MM.1S (cell line): ENCODE measurements around the gene EMP1.

ENCODE experiments used
- DNase-seq: peaks from one replicate; pipeline ENCODE4 v3.0.0-alpha.2; 2015
- H2AFZ ChIP-seq: fragments of 300-600 bp; sonication (generic); 2 replicates; pipeline ENCODE4 v1.6.0; 2016; ENCODE audit warnings: antibody characterized with exemption, low read length
- H3F3A ChIP-seq: fragments of 300-600 bp; sonication (generic); 2 replicates; pipeline ENCODE4 v1.6.1; 2016; ENCODE audit warnings: mild to moderate bottlenecking, antibody characterized with exemption, low read length, moderate library complexity, mixed read lengths; ENCODE audit not compliant: insufficient read depth
- H3K27ac ChIP-seq: fragments of 300-600 bp; sonication (generic); 2 replicates; pipeline ENCODE4 v1.5.1; 2016; ENCODE audit warnings: mild to moderate bottlenecking, low read length
- H3K27me3 ChIP-seq: fragments of 300-600 bp; sonication (generic); replicated peaks from 2 replicates; pipeline ENCODE4 v1.6.0; 2016; ENCODE audit warnings: low read length; ENCODE audit not compliant: insufficient read depth
- H3K36me3 ChIP-seq: fragments of 300-600 bp; sonication (generic); replicated peaks from 2 replicates; pipeline ENCODE4 v1.6.1; 2016; ENCODE audit warnings: mild to moderate bottlenecking, low read length, mixed read lengths; ENCODE audit not compliant: insufficient read depth
- H3K4me1 ChIP-seq: fragments of 300-600 bp; sonication (generic); 2 replicates; pipeline ENCODE4 v1.6.1; 2016; ENCODE audit warnings: low read length, mixed read lengths
- H3K4me2 ChIP-seq: fragments of 300-600 bp; sonication (generic); 2 replicates; pipeline ENCODE4 v1.6.0; 2016; ENCODE audit warnings: low read depth, low read length
- H3K4me3 ChIP-seq: fragments of 300-600 bp; sonication (generic); 2 replicates; pipeline ENCODE4 v1.5.1; 2016; ENCODE audit warnings: low read length, mixed read lengths
- H3K79me2 ChIP-seq: fragments of 300-600 bp; sonication (generic); 2 replicates; pipeline ENCODE4 v1.6.1; 2016; ENCODE audit warnings: mixed run types, low read length, mixed read lengths
- H3K9ac ChIP-seq: fragments of 300-600 bp; sonication (generic); 2 replicates; pipeline ENCODE4 v1.6.1; 2016; ENCODE audit warnings: low read length, mixed read lengths
- H3K9me2 ChIP-seq: fragments of 300-600 bp; sonication (generic); replicated peaks from 2 replicates; pipeline ENCODE4 v1.6.1; 2016; ENCODE audit warnings: mild to moderate bottlenecking, low read length, mixed read lengths; ENCODE audit not compliant: insufficient read depth
- H3K9me3 ChIP-seq: fragments of 300-600 bp; sonication (generic); replicated peaks from 2 replicates; pipeline ENCODE4 v1.6.1; 2016; ENCODE audit warnings: mild to moderate bottlenecking, low read length, mixed read lengths; ENCODE audit not compliant: insufficient read depth
- H4K20me1 ChIP-seq: fragments of 300-600 bp; sonication (generic); 2 replicates; pipeline ENCODE4 v1.6.1; 2016; ENCODE audit warnings: mild to moderate bottlenecking, low read length, moderate library complexity, mixed read lengths; ENCODE audit not compliant: insufficient read depth
- EZH2 ChIP-seq: fragments of 300-600 bp; sonication (generic); optimal IDR thresholded peaks from 2 replicates; pipeline ENCODE3; 2017; ENCODE audit warnings: low read depth, mild to moderate bottlenecking, antibody characterized with exemption, low read length, mixed read lengths
- EZH2phosphoT487 ChIP-seq: fragments of 300-600 bp; sonication (generic); IDR thresholded peaks from 2 replicates; pipeline ENCODE4 v1.6.1; 2018; ENCODE audit warnings: antibody characterized with exemption, low read length
- TF ChIP-seq, protein P1 (sequence below): fragments of 300-600 bp; sonication (generic); IDR thresholded peaks from 2 replicates; pipeline ENCODE4 v1.5.1; 2016; ENCODE audit warnings: antibody characterized with exemption, low read length, mixed read lengths

EMP1 gene

DNA sequence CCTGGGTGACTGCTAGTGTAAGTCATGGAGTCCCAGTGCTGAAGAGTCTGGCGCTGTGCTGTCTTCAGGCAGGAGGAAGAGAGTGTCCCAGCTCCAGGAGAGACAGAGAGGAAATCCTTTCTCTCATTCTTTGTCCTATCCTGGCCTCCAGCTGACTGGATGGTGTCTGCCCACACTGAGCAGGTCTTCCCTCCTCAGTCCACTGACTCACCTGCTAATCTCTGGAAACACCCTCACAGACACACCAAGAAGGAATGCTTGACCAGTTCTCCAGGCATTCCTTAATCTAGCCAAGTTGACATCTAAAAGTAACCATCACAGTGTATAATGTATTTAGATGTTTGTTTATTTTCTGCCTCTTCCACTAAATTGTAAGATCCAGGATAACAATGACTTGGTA, 53.9 kb downstream of the EMP1 start:
- H3K79me2 ChIP-seq: no peaks in the 10 kb centered on the region
- peaks cover 5% of the 10 kb centered on the region; the same call in 1 of the 2 replicates for H3K4me1 ChIP-seq
- no peaks in the 10 kb centered on the region for H3K36me3 ChIP-seq
- no peak overlapping the region for H3K9ac ChIP-seq
- H3K4me3 ChIP-seq: no peak overlapping the region
- no peak for DNase-seq
- H2AFZ ChIP-seq: no peak overlapping the region
- H3F3A ChIP-seq: peaks cover 4% of the 10 kb centered on the region; the same call in 1 of the 2 replicates
- no peaks in the 10 kb centered on the region for H3K27me3 ChIP-seq
- H3K9me3 ChIP-seq: no peaks in the 10 kb centered on the region
- no peak for TF ChIP-seq EZH2phosphoT487
- H3K9me2 ChIP-seq: no peaks in the 10 kb centered on the region
- H3K27ac ChIP-seq: no peak overlapping the region
- no peak overlapping the region for H3K4me2 ChIP-seq
- no peaks in the 10 kb centered on the region for H4K20me1 ChIP-seq

DNA sequence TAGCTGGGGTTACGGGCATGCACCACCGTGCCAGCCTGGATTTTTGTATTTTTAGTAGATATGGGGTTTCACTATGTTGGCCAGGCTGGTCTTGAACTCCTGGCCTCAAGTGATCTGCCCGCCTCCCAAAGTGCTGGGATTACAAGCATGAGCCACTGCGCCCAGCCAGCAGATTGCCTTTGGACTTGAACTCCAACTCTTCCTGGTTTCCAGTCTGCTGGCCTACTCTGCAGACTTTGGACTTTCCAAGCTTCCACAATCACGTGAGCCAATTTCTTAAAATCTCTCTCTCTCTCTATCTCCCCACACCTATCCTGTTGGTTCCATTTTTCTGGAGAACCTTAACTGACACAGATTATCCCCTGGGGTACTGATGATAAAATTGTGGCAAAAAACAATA, 55.0 kb downstream of the EMP1 start:
- no peak overlapping the region for H3K27ac ChIP-seq
- no peaks in the 10 kb centered on the region for H4K20me1 ChIP-seq
- H3K4me2 ChIP-seq: no peak overlapping the region
- no peaks in the 10 kb centered on the region for H3K9me3 ChIP-seq
- H3K4me1 ChIP-seq: peaks cover 5% of the 10 kb centered on the region; the same call in 1 of the 2 replicates
- no peak overlapping the region for H3K4me3 ChIP-seq
- no peak overlapping the region for H3K9ac ChIP-seq
- peaks cover 4% of the 10 kb centered on the region; the same call in 1 of the 2 replicates for H3F3A ChIP-seq
- no peak for DNase-seq
- no peaks in the 10 kb centered on the region for H3K36me3 ChIP-seq
- no peaks in the 10 kb centered on the region for H3K9me2 ChIP-seq
- no peaks in the 10 kb centered on the region for H3K27me3 ChIP-seq
- no peaks in the 10 kb centered on the region for H3K79me2 ChIP-seq
- TF ChIP-seq, protein P1, sequence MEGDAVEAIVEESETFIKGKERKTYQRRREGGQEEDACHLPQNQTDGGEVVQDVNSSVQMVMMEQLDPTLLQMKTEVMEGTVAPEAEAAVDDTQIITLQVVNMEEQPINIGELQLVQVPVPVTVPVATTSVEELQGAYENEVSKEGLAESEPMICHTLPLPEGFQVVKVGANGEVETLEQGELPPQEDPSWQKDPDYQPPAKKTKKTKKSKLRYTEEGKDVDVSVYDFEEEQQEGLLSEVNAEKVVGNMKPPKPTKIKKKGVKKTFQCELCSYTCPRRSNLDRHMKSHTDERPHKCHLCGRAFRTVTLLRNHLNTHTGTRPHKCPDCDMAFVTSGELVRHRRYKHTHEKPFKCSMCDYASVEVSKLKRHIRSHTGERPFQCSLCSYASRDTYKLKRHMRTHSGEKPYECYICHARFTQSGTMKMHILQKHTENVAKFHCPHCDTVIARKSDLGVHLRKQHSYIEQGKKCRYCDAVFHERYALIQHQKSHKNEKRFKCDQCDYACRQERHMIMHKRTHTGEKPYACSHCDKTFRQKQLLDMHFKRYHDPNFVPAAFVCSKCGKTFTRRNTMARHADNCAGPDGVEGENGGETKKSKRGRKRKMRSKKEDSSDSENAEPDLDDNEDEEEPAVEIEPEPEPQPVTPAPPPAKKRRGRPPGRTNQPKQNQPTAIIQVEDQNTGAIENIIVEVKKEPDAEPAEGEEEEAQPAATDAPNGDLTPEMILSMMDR: no peak
- TF ChIP-seq EZH2 (no peak), EZH2phosphoT487 (no peak)
- no peak overlapping the region for H2AFZ ChIP-seq

DNA sequence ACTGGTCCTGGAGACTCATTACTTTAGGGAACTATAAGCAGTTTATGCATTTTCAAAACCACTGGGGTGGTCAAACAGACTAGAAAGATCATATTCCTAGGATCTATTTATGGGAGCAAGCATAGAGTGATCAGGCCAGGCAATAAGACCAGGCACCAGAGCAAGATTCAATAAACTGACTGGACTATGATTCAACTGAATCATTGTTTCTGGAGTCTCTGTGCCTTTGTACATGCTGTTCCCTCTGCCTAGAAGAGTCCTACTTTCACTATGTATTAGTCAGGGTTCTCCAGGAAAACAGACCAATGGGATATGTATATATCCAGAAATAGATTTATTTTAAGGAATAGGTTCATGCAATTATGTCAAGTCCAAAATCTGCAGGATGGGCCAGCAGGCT, 55.5 kb downstream of the EMP1 start:
- H3K4me1 ChIP-seq: peaks cover 5% of the 10 kb centered on the region; the same call in 1 of the 2 replicates
- H3K4me3 ChIP-seq: no peak overlapping the region
- TF ChIP-seq, protein P1: no peak
- TF ChIP-seq EZH2 (no peak), EZH2phosphoT487 (no peak)
- DNase-seq: no peak
- no peak overlapping the region for H3K9ac ChIP-seq
- no peaks in the 10 kb centered on the region for H3K79me2 ChIP-seq
- no peaks in the 10 kb centered on the region for H4K20me1 ChIP-seq
- no peaks in the 10 kb centered on the region for H3K27me3 ChIP-seq
- no peak overlapping the region for H3K27ac ChIP-seq
- no peak overlapping the region for H3K4me2 ChIP-seq
- H3K9me3 ChIP-seq: no peaks in the 10 kb centered on the region
- H2AFZ ChIP-seq: no peak overlapping the region
- H3F3A ChIP-seq: peaks cover 4% of the 10 kb centered on the region; the same call in 1 of the 2 replicates
- no peaks in the 10 kb centered on the region for H3K9me2 ChIP-seq
- H3K36me3 ChIP-seq: no peaks in the 10 kb centered on the region

DNA sequence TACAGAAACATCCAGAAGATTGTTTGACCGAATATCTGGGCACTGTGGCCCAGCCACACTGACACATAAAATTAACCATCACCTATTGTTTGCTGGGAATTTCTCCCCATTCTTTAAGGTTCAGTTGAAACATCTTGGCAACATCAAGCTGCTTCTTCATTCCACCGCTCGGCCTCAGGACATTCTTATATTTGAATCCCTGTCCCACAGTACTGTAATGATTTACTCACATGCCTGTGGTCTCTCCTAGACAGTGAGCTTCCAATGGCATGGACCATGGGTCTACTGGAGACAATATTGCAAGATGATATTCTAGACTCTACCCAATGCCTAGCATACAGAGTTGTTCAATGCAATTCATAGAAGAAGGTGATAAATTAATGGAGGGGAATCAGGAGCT, 56.1 kb downstream of the EMP1 start:
- Histone ChIP-seq H3K9me3 (no peaks in the 10 kb centered on the region), H3K9me2 (no peaks in the 10 kb centered on the region), H3K4me2 (no peak overlapping the region), H3K79me2 (no peaks in the 10 kb centered on the region), H3K4me1 (peaks cover 5% of the 10 kb centered on the region; the same call in 1 of the 2 replicates), H3K27me3 (no peaks in the 10 kb centered on the region), H2AFZ (no peak overlapping the region), H4K20me1 (no peaks in the 10 kb centered on the region), H3K36me3 (no peaks in the 10 kb centered on the region), H3F3A (peaks cover 4% of the 10 kb centered on the region; the same call in 1 of the 2 replicates), H3K4me3 (no peak overlapping the region), H3K9ac (no peak overlapping the region), H3K27ac (no peak overlapping the region)
- no peak for DNase-seq
- TF ChIP-seq, protein P1: no peak
- no peak for TF ChIP-seq EZH2phosphoT487
- TF ChIP-seq EZH2: no peak
